Measurements from ENCODE around the gene ZNF141.
"Not testable (repeated sequence)": the region's sequence is repeated elsewhere in the genome, so short reads cannot be mapped to it uniquely, and the experiment has no call there.

The ZNF141 gene

DNA sequence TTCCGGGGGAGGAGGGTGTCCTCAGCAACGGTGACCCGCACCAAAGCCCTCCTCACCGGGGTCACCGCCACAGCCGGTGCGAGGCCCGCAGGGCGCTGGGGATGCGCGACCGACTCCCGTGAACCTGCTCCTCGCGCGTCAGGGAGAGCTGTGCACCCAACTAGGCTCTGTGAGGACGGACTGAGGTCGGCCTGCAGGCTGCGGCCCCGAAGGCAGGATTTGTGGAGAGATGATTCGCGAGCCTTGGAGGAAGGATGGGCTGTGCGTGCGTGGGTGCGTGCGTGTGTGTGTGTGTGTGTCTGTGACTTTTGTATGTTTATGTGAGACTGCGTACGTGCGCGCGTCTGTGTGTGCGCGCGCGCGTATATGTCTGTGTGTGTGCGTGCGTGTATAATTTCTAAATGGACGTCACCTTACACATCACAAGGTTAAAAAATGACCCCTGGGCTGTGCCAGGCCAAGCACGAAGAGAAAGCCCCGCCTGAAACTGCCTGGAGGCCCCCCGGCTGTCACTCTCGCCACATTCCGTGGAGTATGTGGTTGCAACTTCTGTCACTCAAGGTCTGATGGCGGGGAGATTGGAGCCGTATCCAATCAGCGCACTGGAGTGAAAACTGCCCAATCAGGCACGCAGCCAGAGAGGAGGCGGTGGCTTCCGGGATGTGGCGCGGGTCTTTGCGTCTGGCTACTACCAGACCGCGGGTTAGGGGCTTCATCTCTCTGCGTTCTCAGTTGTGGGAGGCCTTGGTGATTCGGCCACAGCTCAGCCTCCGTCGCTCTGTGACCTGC is at the start of gene ZNF141:
Gene ZNF141 (plus strand): TSS at position 672 of the 789 bp plus-strand sequence. CDS start 170 bp downstream, outside the sequence.
- DNase-seq: peak; percentile 78 to 92

GRCh38 chr4:288891-289290 is 48.7 kb upstream of the ZNF141 start:
- no peak for DNase-seq

DNA sequence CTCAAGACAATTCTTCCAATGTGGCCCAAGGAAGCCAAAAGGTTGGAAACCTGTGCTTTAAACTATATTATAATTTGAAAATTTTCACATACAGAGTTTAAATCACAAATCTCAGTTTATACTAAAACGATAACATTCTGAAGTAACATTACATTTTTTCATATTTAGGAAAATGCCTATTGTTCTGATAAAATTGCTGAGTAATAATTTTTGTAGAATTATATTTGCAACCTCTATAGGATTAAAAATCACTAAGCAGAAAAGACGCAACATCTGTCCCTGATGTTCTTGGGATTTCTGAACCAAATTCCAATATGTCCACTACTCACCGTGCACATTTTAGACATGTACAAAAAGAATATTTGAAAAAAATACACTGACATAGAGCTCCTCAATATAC is 42.9 kb upstream of the ZNF141 start:
- DNase-seq: no peak

- DNase-seq: no peak
Measured at GRCh38 chr4:302381-302780, 35.2 kb upstream of the ZNF141 start.

DNA sequence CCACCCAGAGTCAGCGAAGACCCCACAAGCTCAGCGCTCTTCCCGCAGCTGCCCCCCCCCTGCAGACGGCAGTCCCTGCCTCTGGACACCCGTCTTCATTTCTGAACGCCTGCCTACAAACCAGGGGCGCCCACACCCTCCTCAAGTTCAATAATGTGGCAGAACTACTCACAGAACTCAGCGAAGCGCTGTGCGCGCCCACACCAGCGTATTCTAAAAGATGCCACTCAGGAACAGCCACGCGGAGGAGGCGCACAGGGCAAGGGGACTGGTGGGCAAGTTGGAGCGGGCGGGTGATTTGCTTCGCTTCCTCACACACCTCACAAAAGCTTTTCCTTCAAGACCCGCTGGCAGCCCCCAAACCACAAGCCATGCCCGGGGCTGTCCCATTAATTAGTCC is 33.1 kb upstream of the ZNF141 start:
- DNase-seq: not testable (repeated sequence)

DNA sequence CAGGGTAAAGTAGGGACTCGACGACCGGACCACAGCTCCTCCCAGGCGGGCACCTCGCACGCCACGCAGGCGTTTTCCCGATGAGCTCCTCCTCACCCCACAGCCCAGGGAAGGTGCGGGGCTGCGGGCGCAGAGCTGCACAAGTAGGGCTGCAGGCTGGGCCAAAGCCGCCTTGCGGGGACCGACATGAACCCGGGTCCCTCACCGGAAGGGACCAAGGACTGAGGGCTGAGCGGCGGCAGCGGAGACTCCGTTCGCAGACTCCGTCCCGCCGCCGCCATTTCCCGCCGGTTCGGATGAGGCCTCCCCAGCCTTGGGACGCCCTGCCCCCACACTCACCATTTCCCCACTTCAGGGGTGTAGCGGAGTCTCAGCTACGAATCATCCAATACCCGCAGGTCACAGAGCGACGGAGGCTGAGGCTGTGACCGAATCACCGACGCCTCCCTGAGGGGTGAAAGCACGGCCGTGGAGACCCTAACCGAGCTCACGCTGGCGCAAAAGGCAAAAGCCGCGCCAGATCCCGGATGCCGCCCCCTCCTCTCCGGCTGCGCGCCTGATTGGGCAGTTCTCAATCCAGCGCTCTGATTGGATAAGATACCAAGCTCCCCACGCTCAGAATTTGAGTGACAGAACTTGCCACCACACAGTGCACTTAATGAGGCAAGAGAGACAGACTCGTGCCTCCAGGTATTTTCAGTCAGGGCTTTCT is 32.5 kb upstream of the ZNF141 start, which contains the start of gene ZNF732:
Gene ZNF732 (minus strand): TSS at position 506 of the 712 bp plus-strand sequence. CDS start 164 bp downstream, at position 342.
- no peak for DNase-seq

- DNase-seq: no peak
Measured at GRCh38 chr4:306551-306961, 31.1 kb upstream of the ZNF141 start.

- DNase-seq: no peak
Measured at GRCh38 chr4:309807-310206, 27.8 kb upstream of the ZNF141 start.

GRCh38 chr4:314296-314903 is 23.2 kb upstream of the ZNF141 start:
- DNase-seq: no peak

DNA sequence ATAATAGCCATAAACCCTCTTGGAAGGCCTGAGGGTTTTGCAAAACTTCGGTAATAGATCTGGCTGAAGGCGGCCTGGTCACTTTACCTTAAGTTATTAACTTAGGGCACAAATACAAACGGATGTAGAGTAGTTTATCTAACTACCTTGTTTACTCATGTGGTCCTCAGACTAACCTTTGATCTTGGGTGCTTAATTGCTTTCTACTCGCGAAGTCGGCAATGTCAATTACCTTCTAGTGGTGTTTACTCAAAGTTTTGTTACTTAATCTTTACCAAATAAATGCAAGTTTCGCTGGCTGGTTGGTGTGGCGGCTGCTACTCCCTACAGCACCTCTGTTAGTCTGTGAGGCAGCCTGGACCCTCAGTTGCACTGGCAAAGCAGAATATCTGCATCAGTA is 8.9 kb upstream of the ZNF141 start:
- no peak for DNase-seq

DNA sequence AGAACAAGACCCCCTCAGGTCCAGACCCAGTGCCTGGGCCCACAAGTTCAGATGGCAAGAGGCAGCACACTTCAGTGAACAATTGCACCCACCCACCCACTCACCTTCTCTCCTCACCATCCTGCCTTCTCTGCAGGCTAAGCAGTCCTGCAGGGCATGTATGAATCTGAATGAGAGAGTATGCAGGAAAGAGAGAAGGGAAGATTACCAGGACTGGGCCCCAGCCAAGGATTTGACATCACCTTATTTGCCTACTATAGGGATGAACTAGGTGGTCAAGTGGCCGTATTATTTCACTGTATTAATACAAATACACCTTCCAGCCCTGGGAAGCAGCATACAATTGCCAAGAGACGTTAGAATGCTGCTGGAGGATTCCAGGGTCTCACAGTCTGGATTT is 2.1 kb upstream of the ZNF141 start:
- no peak for DNase-seq

DNA sequence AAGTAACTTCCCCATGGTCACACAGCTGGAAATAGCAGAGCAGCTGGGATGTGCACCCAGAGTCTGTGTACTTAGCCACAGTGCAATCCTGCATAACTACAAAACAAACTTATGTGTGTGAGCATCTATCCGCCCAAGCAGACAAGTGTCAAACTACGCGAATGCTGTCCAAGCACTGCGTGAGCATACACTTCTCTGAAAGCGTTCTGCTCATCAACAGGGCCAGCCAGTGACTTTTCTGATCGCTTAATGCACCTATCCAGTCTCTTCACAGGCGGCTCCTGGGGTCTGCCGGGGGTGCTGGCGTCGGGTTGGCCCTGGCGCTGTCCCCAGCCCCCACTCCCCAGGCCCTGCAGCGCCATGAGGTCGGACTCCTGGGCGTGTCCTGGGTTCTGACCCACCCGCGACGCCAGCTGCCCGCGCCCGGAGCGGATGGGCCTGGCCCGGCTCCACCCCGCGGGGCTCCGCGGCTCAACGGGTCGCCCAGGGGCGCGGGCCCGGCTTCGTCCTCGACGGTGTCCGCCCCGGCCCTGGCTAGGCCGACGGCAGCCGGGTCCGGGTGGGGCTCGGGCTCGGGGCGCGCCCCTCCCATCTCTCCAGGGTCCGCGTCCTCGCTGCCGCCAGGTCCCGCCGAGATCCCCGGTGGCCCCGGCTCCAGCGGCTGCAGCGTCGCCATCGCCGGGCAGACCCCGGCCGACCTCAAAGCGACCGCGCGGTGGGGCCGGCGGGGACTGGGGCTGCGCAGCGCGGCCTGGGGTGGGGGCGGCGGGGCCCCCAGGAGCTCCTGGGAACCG is 1.3 kb upstream of the ZNF141 start:
- DNase-seq: no peak

GRCh38 chr4:336893-337142 is 796 bp upstream of the ZNF141 start:
- no peak for DNase-seq

DNA sequence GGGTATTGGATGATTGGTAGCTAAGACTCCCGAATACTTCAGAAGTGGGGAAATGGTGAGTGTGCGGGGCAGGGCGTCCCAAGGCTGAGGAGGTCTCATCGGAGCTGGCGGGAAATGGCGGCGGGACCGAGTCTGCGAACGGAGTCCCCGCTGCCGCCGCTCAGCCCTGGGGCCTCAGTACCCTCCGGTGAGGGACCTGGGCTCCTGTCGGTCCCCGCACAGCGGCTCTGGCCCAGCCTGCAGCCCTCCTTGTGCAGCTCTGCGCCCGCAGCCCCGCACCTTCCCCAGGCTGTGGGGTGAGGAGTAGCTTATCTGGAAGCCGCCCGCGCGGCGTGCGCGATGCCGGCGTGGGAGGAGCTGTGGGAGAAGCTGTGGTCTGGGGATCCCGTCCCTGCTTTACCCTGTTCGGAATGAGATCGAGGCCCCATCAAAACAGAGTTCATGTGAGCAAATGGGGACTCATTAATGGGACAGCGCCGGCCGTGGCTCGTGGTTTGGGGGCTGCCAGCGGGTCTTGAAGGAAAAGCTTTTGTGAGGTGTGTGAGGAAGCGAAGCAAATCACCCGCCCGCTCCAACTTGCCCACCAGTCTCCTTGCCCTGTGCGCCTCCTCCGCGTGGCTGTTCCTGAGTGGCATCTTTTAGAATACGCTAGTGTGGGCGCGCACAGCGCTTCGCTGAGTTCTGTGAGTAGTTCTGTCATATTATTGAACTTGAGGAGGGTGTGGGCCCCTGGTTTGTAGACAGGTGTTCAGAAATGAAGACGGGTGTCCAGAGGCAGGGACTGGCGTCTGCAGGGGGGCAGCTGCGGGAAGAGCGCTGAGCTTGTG is 531 bp downstream of the ZNF141 start:
- DNase-seq: peak in 1 of 2 experiments; percentile 0

DNA sequence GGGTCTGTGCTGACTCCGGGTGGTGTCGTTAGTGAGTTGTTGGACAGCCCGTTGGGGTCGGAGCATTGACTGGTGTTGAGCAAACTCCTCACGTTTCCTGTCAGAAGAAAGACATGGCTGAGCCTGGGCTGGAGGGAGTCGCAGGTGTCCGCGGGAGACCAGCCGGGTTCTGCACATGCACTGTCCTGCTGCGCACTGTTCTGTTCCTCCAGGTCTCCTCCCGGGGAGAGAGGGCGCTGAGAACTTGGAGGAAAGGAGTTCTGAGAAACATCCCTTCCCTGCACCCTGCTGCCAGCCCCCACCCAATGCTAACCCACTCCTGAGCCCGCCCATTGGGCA is 1.1 kb downstream of the ZNF141 start:
- no peak for DNase-seq

GRCh38 chr4:340011-340410 is 2.4 kb downstream of the ZNF141 start:
- DNase-seq: no peak

- DNase-seq: no peak
Measured at GRCh38 chr4:373062-373839, 35.6 kb downstream of the ZNF141 start.

DNA sequence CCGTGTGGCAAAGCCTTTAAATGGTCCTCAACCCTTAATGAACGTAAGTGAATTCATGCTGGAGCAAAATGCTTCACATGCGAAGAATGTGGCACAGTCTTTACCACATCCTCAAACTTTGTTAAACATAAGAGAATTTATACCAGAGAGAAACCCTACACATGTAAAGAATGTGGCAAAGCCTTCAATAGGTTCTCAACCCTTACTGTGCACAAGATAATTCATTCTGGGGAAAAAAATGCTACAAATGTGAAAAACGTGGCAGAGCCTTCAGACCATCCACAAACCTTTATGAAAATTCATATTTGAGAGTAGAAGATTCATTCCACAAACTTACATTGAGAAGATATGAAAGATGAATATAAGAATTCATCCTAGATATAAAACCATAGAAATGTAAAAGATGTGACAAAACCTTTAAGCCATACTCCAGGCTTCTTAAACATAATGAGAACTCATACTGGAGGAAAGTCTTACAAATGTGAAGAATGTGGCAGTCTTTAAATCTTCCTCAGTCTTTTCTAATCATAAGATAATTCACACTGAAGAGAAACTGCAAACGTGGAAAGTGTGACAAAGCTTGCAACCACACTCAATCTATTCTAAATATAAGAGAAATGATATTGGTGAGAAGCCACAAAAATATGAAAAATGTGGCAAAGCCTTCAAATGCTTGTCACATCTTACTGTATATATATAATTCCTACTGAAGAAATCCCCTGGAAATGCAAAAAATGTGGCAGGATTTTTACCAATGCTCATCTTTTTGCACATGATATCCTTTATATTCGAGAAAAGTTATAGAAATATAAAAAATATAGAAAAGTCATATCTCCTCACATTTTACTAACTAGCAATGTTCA is 36.9 kb downstream of the ZNF141 start:
- no peak for DNase-seq

DNA sequence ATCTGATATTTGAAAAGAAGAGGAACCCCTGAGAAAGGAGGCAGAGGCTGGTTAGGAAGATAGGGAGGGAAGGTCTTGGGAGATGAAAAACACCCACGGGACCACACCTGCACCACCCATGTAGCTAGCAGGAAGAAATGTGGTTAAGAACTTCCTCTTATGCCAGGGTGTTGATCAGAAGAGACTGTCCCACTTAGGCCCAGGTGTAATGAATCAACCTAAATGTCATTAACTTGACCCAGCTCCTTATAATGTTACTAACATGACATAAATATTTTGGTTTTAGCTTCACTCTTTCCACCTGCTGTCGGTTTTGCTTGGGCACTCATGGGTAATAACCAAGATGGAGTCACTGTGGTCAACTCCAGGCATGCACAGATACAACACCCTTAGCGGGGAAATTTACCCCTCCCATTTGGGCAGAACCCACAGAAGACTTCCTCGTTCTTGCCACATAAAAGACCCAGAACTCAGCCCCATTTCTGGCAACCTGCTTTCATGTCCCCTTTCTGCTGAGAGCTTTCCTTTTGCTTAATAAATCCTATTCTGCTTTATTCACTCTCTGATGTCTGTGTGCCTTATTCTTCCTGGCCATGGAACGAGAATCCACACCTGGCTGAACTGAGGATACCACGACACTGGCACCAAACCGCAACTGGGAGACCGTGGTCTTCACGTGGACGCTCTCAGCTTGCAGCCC is 46.8 kb downstream of the ZNF141 start:
- DNase-seq: no peak
